IMR-90 (cell line): ENCODE measurements around the gene SLC38A8. TPM values are rescaled to one million over a fixed set of nuclear protein-coding genes. Genes with fewer than 3 reads are reported as not detected.

Experiments
- ATAC-seq: fragments of 200-7000 bp; cut with Tn5 transposase; 2 replicates; pipeline ENCODE4 v1.9.1; 2020; ENCODE audit warnings: low read depth, mild to moderate bottlenecking, moderate library complexity
- BruUV-seq: library from RNA; stranded (reverse); fragments of 400-500 nt; replicated peaks from 2 replicates; lab custom pipeline; 2021; lab: Mats Ljungman, UMichigan
- CTCF ChIA-PET: fragments of 300-600 bp; formaldehyde crosslinking; extraction: SDS; loops from one replicate; lab custom pipeline; 2021; ENCODE audit warnings: antibody characterized with exemption; lab: Yijun Ruan, JAX
- POLR2A ChIA-PET: fragments of 300-600 bp; sonication (Branson Sonifier 250); formaldehyde crosslinking; loops from one replicate; lab custom pipeline; 2022; ENCODE audit warnings: antibody characterized with exemption; ENCODE audit not compliant: unreplicated experiment; lab: Charles Lee
- DNase-seq: peaks from one replicate; pipeline ENCODE4 v3.0.0; 2013
- H2AFZ ChIP-seq: replicated peaks from 2 replicates; pipeline ENCODE3; 2013; ENCODE audit warnings: low read length, mild to moderate bottlenecking; ENCODE audit not compliant: poor library complexity
- H2AK5ac ChIP-seq: 2 replicates; pipeline ENCODE4 v1.6.1; 2013; ENCODE audit warnings: low read depth, low read length, inconsistent platforms
- H2AK9ac ChIP-seq: replicated peaks from 2 replicates; pipeline ENCODE3; 2013; ENCODE audit warnings: mild to moderate bottlenecking, low read depth, low read length, moderate library complexity; ENCODE audit not compliant: poor library complexity
- H2BK120ac ChIP-seq: 2 replicates; pipeline ENCODE4 v1.6.1; 2013; ENCODE audit warnings: low read depth, low read length, inconsistent platforms
- H2BK15ac ChIP-seq: 3 replicates; pipeline ENCODE4 v1.6.1; 2013; ENCODE audit warnings: low read depth, low read length, inconsistent platforms
- H2BK20ac ChIP-seq: 2 replicates; pipeline ENCODE4 v1.6.1; 2013; ENCODE audit warnings: low read depth, mild to moderate bottlenecking, inconsistent platforms, low read length, moderate library complexity
- H2BK5ac ChIP-seq: 2 replicates; pipeline ENCODE4 v1.6.1; 2013; ENCODE audit warnings: mild to moderate bottlenecking, low read depth, low read length, inconsistent platforms; ENCODE audit not compliant: poor library complexity, severe bottlenecking
- H3K14ac ChIP-seq: replicated peaks from 2 replicates; pipeline ENCODE4 v1.6.1; 2013; ENCODE audit warnings: low read depth, low read length, inconsistent platforms
- H3K18ac ChIP-seq: 2 replicates; pipeline ENCODE4 v1.6.1; 2013; ENCODE audit warnings: low read depth, low read length, control low read depth
- H3K23ac ChIP-seq: 2 replicates; pipeline ENCODE4 v1.6.1; 2013; ENCODE audit warnings: low read depth, low read length, inconsistent platforms
- H3K27ac ChIP-seq: 2 replicates; pipeline ENCODE4 v1.5.1; 2013; ENCODE audit warnings: mild to moderate bottlenecking, control low read depth, low read length; ENCODE audit not compliant: insufficient read depth
- H3K27me3 ChIP-seq: 2 replicates; pipeline ENCODE4 v1.6.1; 2013; ENCODE audit warnings: low read length; ENCODE audit not compliant: control insufficient read depth, insufficient read depth
- H3K36me3 ChIP-seq: 2 replicates; pipeline ENCODE4 v1.6.1; 2013; ENCODE audit warnings: low read length, mixed read lengths; ENCODE audit not compliant: control insufficient read depth, insufficient read depth
- H3K4ac ChIP-seq: 2 replicates; pipeline ENCODE4 v1.6.1; 2013; ENCODE audit warnings: low read depth, low read length, inconsistent platforms
- H3K4me1 ChIP-seq: 2 replicates; pipeline ENCODE4 v1.6.1; 2013; ENCODE audit warnings: low read length, mixed read lengths; ENCODE audit not compliant: control insufficient read depth, insufficient read depth
- H3K4me2 ChIP-seq: 2 replicates; pipeline ENCODE4 v1.6.1; 2013; ENCODE audit warnings: low read depth, mild to moderate bottlenecking, control low read depth, low read length, moderate library complexity
- H3K4me3 ChIP-seq: 2 replicates; pipeline ENCODE4 v1.5.1; 2013; ENCODE audit warnings: low read depth, mild to moderate bottlenecking, control low read depth, low read length, moderate library complexity; ENCODE audit not compliant: insufficient read depth
- H3K56ac ChIP-seq: 2 replicates; pipeline ENCODE4 v1.6.1; 2013; ENCODE audit warnings: low read length, inconsistent platforms; ENCODE audit not compliant: insufficient read depth; ENCODE audit errors: extremely low read depth
- H3K79me1 ChIP-seq, 2 experiments: 2 replicates each; pipeline ENCODE4 v1.6.1; 2013; ENCODE audit warnings: low read length in 2 of 2, inconsistent platforms in 1 of 2, low read depth in 1 of 2
- H3K9ac ChIP-seq: 2 replicates; pipeline ENCODE4 v1.6.1; 2013; ENCODE audit warnings: low read depth, low read length, control low read depth
- H3K9me1 ChIP-seq: 2 replicates; pipeline ENCODE4 v1.6.1; 2013; ENCODE audit warnings: low read length, inconsistent platforms; ENCODE audit not compliant: insufficient read depth
- H3K9me3 ChIP-seq: 2 replicates; pipeline ENCODE4 v1.6.1; 2013; ENCODE audit warnings: low read length; ENCODE audit not compliant: control insufficient read depth, insufficient read depth
- H4K20me1 ChIP-seq: 2 replicates; pipeline ENCODE4 v1.6.1; 2013; ENCODE audit warnings: low read length, inconsistent platforms; ENCODE audit not compliant: insufficient read depth
- H4K5ac ChIP-seq: 2 replicates; pipeline ENCODE4 v1.6.1; 2013; ENCODE audit warnings: mild to moderate bottlenecking, low read depth, low read length, control low read depth
- H4K8ac ChIP-seq, 2 experiments: 2 replicates each; pipeline ENCODE4 v1.6.1; 2013; ENCODE audit warnings: low read depth in 2 of 2, low read length in 2 of 2, control low read depth in 1 of 2, inconsistent platforms in 1 of 2
- H4K91ac ChIP-seq: 2 replicates; pipeline ENCODE4 v1.6.1; 2013; ENCODE audit warnings: low read depth, low read length, inconsistent platforms; ENCODE audit not compliant: insufficient read depth
- BHLHE40 ChIP-seq: fragments of 150-350 bp; IDR thresholded peaks from 2 replicates; pipeline ENCODE4 v1.6.1; 2016; ENCODE audit warnings: mild to moderate bottlenecking, low read depth, low read length
- CEBPB ChIP-seq: IDR thresholded peaks from 2 replicates; pipeline ENCODE4 v1.6.1; 2012; ENCODE audit warnings: low read depth, low read length, improper control_type of control experiment
- CHD1 ChIP-seq: IDR thresholded peaks from 2 replicates; pipeline ENCODE4 v1.6.1; 2012; ENCODE audit warnings: low read depth, low read length, improper control_type of control experiment
- FOS ChIP-seq: fragments of 150-350 bp; IDR thresholded peaks from 2 replicates; pipeline ENCODE4 v1.6.1; 2016; ENCODE audit warnings: low read depth, low read length
- MAFK ChIP-seq: IDR thresholded peaks from 2 replicates; pipeline ENCODE4 v1.6.1; 2012; ENCODE audit warnings: low read depth, low read length, improper control_type of control experiment
- MAZ ChIP-seq: IDR thresholded peaks from 2 replicates; pipeline ENCODE4 v1.6.1; 2012; ENCODE audit warnings: low read depth, mild to moderate bottlenecking, low read length, improper control_type of control experiment, moderate library complexity, borderline replicate concordance
- MXI1 ChIP-seq: IDR thresholded peaks from 2 replicates; pipeline ENCODE4 v1.6.1; 2012; ENCODE audit warnings: low read depth, mild to moderate bottlenecking, low read length, moderate library complexity, borderline replicate concordance
- NFE2L2 ChIP-seq: fragments of 150-350 bp; IDR thresholded peaks from 2 replicates; pipeline ENCODE4 v1.6.1; 2016; ENCODE audit warnings: low read depth, mild to moderate bottlenecking, low read length
- POLR2A ChIP-seq: IDR thresholded peaks from 2 replicates; pipeline ENCODE4 v1.6.1; 2012; ENCODE audit warnings: mild to moderate bottlenecking, low read depth, low read length
- RAD21 ChIP-seq: IDR thresholded peaks from 2 replicates; pipeline ENCODE4 v1.6.1; 2012; ENCODE audit warnings: low read length, improper control_type of control experiment
- RCOR1 ChIP-seq: IDR thresholded peaks from 2 replicates; pipeline ENCODE4 v1.6.1; 2012; ENCODE audit warnings: mild to moderate bottlenecking, low read length, improper control_type of control experiment; ENCODE audit not compliant: insufficient replicate concordance
- RFX5 ChIP-seq: IDR thresholded peaks from 2 replicates; pipeline ENCODE4 v1.8.0; 2012; ENCODE audit warnings: low read depth, mild to moderate bottlenecking, low read length, moderate library complexity
- SMC3 ChIP-seq: fragments of 150-350 bp; IDR thresholded peaks from 2 replicates; pipeline ENCODE4 v1.6.1; 2016; ENCODE audit warnings: low read depth, mild to moderate bottlenecking, antibody characterized with exemption, low read length, moderate library complexity
- USF2 ChIP-seq: fragments of 150-350 bp; IDR thresholded peaks from 2 replicates; pipeline ENCODE4 v1.6.1; 2017; ENCODE audit warnings: mild to moderate bottlenecking, antibody characterized with exemption, low read length, low read depth
- WGBS, 2 experiments: methylation state at CpG; one replicate each; pipeline versions ENCODE4 v1.1.5 to v1.1.7; 2013; ENCODE audit warnings: missing lambda C conversion rate in 2 of 2; ENCODE audit not compliant: insufficient read length in 1 of 2; ENCODE audit errors: extremely low coverage in 2 of 2; 5-methylcytosine and 5-hydroxymethylcytosine counted together
- dilution Hi-C: fragments of 300-500 bp; cut with HindIII; formaldehyde crosslinking; loops from one replicate; pipeline ENCODE4 v1.14.3; 2018; ENCODE audit warnings: low sequenced_read_pairs; ENCODE audit not compliant: unreplicated experiment
- in situ Hi-C: fragments of 300-500 bp; cut with MboI; formaldehyde crosslinking; loops from 3 replicates; pipeline ENCODE4 v1.14.3; 2019; ENCODE audit warnings: low sequenced_read_pairs, inconsistent platforms, mixed read lengths
- intact Hi-C: fragments of 100-400 bp; cut with micrococcal nuclease; formaldehyde crosslinking; loops from 2 replicates; pipeline ENCODE4 v1.10.0; 2022
- polyA plus RNA-seq, 3 experiments: library from polyadenylated mRNA; depleted of rRNA; stranded (reverse); fragments of >200 nt; gene quantifications; 2 replicates each; pipeline ENCODE4 v1.2.3, GENCODE V29; 2012; ENCODE audit warnings: low replicate concordance in 1 of 3
- total RNA-seq: library from RNA; depleted of rRNA; stranded (reverse); fragments of >200 nt; gene quantifications from 2 replicates; pipeline ENCODE4 v1.2.3, GENCODE V29; 2012
- TF ChIP-seq, protein P1 (sequence below): conservative IDR thresholded peaks from 2 replicates; pipeline ENCODE4 v1.5.1; 2012; ENCODE audit warnings: mild to moderate bottlenecking, low read depth, low read length, improper control_type of control experiment
- TF ChIP-seq, protein P2 (sequence below): fragments of 150-350 bp; IDR thresholded peaks from 2 replicates; pipeline ENCODE4 v1.6.1; 2016; ENCODE audit warnings: low read depth, mild to moderate bottlenecking, low read length, moderate library complexity, borderline replicate concordance

The SLC38A8 gene
- total and polyA plus RNA-seq, 2 of the 4 experiments (the other 2 are of a cell fraction), result not detected

DNA sequence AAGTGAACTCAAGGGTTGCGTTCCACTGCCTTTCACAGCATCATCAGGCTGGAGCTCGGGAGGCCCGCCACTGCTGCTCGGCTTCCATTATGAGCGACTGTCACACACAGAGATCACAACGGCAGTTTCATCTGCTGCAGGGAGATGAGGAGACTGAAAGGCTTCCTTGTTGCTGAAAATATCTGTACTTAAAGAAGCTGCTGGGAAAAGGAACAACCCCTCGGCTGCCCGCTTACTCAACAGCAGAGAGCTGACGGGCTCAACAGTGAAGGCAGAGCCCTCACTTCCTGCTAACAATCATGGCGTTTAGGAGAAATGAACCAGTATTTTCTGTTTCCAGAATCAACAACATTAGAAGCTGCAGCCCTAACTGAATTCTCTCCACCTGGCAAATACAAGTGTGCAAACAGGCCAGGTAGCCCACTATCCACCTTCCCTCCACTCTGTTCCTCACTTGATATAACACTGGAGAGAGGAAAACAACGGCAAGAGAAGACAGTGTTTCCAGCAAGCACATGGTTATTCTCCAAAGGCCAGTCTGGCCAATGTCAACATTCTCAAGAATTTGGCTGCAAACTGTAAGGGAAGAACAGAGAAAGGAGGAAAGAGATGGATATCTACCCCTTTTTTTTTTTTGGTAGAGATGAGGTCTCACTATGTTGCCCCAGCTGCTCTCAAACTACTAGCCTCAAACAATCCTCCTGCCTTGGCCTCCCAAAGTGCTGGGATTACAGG is 40.4 kb upstream of the SLC38A8 start:
- Histone ChIP-seq H2BK20ac (no peak overlapping the region), H2AK5ac (no peak overlapping the region), H3K9me3 (no peaks in the 10 kb centered on the region), H3K56ac (no peak overlapping the region), H3K27me3 (no peaks in the 10 kb centered on the region), H4K91ac (no peak overlapping the region), H4K20me1 (peaks cover 14% of the 10 kb centered on the region; the same call in 1 of the 2 replicates), H2BK15ac (no peak overlapping the region), H3K36me3 (peaks cover 49% of the 10 kb centered on the region), H2AK9ac (no peak overlapping the region), H3K4ac (no peak overlapping the region), H3K23ac (no peak overlapping the region), H3K4me2 (no peak overlapping the region), H2BK5ac (no peak overlapping the region), H3K18ac (no peak overlapping the region), H3K4me1 (no peaks in the 10 kb centered on the region), H2AFZ (no peak overlapping the region), H3K79me1 (peaks cover 0 to 8% of the 10 kb centered on the region in 2 experiments; a peak in 2 of 4 replicates), H3K4me3 (no peak overlapping the region), H4K5ac (no peak overlapping the region), H3K9ac (no peak overlapping the region), H2BK120ac (no peak overlapping the region), H4K8ac (no peak overlapping the region), H3K14ac (no peak overlapping the region), H3K27ac (no peak overlapping the region), H3K9me1 (no peaks in the 10 kb centered on the region)
- dilution Hi-C loops (no loop called here), intact Hi-C loops (no loop called here), in situ Hi-C loops (loop anchor here (10.0 kb wide), 1 partner anchor 402 kb away; no protein-coding TSS in a partner anchor)
- POLR2A ChIA-PET, result no interaction called here
- no peak for TF ChIP-seq RFX5
- TF ChIP-seq SMC3, result no peak
- TF ChIP-seq, protein P1, sequence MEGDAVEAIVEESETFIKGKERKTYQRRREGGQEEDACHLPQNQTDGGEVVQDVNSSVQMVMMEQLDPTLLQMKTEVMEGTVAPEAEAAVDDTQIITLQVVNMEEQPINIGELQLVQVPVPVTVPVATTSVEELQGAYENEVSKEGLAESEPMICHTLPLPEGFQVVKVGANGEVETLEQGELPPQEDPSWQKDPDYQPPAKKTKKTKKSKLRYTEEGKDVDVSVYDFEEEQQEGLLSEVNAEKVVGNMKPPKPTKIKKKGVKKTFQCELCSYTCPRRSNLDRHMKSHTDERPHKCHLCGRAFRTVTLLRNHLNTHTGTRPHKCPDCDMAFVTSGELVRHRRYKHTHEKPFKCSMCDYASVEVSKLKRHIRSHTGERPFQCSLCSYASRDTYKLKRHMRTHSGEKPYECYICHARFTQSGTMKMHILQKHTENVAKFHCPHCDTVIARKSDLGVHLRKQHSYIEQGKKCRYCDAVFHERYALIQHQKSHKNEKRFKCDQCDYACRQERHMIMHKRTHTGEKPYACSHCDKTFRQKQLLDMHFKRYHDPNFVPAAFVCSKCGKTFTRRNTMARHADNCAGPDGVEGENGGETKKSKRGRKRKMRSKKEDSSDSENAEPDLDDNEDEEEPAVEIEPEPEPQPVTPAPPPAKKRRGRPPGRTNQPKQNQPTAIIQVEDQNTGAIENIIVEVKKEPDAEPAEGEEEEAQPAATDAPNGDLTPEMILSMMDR, result no peak
- TF ChIP-seq MAFK, result no peak
- TF ChIP-seq FOS, result no peak
- no peak for TF ChIP-seq NFE2L2
- TF ChIP-seq, protein P2, sequence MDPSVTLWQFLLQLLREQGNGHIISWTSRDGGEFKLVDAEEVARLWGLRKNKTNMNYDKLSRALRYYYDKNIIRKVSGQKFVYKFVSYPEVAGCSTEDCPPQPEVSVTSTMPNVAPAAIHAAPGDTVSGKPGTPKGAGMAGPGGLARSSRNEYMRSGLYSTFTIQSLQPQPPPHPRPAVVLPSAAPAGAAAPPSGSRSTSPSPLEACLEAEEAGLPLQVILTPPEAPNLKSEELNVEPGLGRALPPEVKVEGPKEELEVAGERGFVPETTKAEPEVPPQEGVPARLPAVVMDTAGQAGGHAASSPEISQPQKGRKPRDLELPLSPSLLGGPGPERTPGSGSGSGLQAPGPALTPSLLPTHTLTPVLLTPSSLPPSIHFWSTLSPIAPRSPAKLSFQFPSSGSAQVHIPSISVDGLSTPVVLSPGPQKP, result no peak
- no peak for TF ChIP-seq POLR2A
- TF ChIP-seq CHD1, result no peak
- TF ChIP-seq MXI1, result no peak
- TF ChIP-seq CEBPB, result no peak
- no peak for TF ChIP-seq MAZ
- TF ChIP-seq USF2, result no peak
- TF ChIP-seq BHLHE40, result no peak
- no peak for TF ChIP-seq RAD21
- TF ChIP-seq RCOR1, result no peak
- ATAC-seq (no peak), DNase-seq (no peak)
- CTCF ChIA-PET, result no interaction called here
- no TSS peak for BruUV-seq
- no CpG with 5 or more reads among the region's 11 CpGs for WGBS, 2 experiments
